ENCODE data around the gene ACVR1. TPM values are rescaled to one million over a fixed set of nuclear protein-coding genes. Genes with fewer than 3 reads are reported as not detected.

Gene ACVR1
- total and polyA plus RNA-seq, 4 donors: 9.5 to 53.4 (median 33.8) TPM

DNA sequence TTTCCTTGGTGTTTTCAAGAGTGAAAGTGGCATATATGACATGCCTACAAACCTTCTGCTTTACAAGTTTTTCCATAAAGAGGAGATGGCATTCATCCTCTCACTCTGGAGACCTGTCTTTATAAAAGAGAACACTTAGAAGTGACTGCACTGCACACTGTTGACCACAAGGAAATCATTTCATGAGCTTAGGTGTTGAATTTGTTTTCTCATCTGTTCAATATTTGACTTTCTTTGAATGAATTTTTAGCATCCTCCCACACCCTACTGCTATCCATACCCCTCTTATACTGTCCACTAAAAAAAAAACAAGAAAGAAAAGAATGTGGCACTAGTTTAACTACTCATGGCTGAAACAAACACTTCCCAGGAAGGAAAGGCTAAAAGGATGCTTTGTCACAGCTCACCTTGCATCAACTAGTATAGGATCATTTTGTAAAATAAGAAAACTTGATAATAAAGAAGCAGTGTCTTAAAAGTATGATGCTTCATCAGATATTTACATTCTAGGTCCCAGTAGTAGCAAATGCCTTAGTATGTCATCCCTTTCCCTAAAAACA, 83.0 kb downstream of the ACVR1 start:
- no peaks in the 10 kb centered on the region for H3K27me3 ChIP-seq (ENCODE audit: control insufficient read depth in 1 of 2, insufficient read depth in 2 of 2, low read length in 1 of 2)
- H3K36me3 ChIP-seq (ENCODE audit: control insufficient read depth in 1 of 2, insufficient read depth in 2 of 2, low read length in 1 of 2): peaks cover 0 to 2% of the 10 kb centered on the region in 2 donors
- H3K4me3 ChIP-seq (ENCODE audit: low read length in 2 of 2): no peak overlapping the region
- H3K4me1 ChIP-seq (ENCODE audit: control insufficient read depth in 1 of 2, insufficient read depth in 2 of 2, low read length in 2 of 2): peaks cover 12 to 17% of the 10 kb centered on the region in 2 donors
- H3K9me3 ChIP-seq (ENCODE audit: control insufficient read depth, low read length): no peaks in the 10 kb centered on the region
- DNase-seq (no peak), ATAC-seq (ENCODE audit: low FRiP score) (no peak)
- intact Hi-C loops (cut with DNase I): loop anchor here in 1 of 2 donors (5.0 kb wide), 1 partner anchor 39 kb away; no protein-coding TSS in a partner anchor
- peak overlapping the region in 1 of 2 donors; percentile 18 for H3K27ac ChIP-seq (ENCODE audit: low read depth in 1 of 2, low read length in 2 of 2)

DNA sequence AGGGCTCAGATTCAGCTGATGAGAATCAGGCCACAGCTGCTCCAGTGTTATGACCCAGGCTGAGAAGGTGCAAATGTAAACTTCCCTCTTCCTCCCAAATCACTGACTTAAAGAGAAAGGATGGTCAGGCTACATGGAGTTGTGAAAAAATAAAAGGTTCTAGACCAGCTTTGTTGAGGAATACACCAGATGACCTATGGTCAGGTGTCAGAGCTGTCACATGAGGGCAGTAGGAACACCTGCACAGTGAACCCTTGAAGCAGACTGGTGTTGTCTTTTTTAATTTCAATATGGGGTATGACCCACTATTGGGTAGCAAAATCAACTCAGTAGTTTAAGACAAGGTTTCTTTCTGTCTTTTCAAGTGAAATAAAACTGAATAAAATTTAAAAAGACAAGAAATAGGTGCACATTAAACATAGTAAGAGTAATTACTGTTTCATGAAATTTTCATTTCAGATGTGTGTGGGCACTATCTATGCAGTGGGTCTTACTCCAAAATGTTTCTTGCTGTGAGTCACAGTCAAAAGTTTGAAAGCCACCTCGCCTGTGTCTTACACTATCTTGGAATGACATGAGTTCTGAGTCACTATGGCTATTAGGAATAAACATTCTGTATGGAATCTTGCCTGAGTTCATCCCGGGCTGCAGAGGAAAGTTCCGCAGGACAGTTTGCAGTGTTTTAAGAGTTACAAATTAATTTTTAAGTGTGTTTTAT, 83.6 kb downstream of the ACVR1 start:
- ATAC-seq (ENCODE audit: low FRiP score): no peak
- no peaks in the 10 kb centered on the region for H3K9me3 ChIP-seq (ENCODE audit: control insufficient read depth, low read length)

DNA sequence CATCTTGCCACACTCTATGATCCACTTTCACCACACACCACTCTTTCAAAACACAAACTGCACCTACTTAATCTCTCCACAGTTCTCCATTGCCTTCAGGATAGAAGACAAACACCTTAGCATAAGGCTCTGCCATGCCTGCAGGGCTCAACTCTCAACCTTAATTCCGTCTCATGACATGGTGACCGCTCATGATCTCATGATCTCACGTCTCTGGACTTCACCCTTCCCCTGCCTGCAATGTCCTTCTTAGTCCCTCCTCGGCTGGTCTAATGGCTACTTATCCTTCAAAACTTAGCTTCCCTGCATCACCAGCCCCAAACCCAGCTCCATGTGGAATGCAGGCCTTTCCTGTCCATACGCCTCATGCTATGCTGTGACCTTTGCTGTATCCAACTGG, 85.3 kb downstream of the ACVR1 start:
- H3K27ac ChIP-seq (ENCODE audit: low read depth in 1 of 2, low read length in 2 of 2): peak overlapping the region in 1 of 2 donors; percentile 94
- intact Hi-C loops (cut with DNase I): loop anchor here in 1 of 2 donors (5.0 kb wide), 1 partner anchor 42 kb away; no protein-coding TSS in a partner anchor
- 80 to 81% methylated on average over 5 of the region's 5 CpGs for WGBS, 2 donors
- H3K4me3 ChIP-seq (ENCODE audit: low read length in 2 of 2): no peak overlapping the region
- H3K9me3 ChIP-seq (ENCODE audit: control insufficient read depth, low read length): no peaks in the 10 kb centered on the region
- DNase-seq (no peak), ATAC-seq (ENCODE audit: low FRiP score) (no peak)
- peaks cover 14 to 32% of the 10 kb centered on the region in 2 donors for H3K4me1 ChIP-seq (ENCODE audit: control insufficient read depth in 1 of 2, insufficient read depth in 2 of 2, low read length in 2 of 2)
- H3K27me3 ChIP-seq (ENCODE audit: control insufficient read depth in 1 of 2, insufficient read depth in 2 of 2, low read length in 1 of 2): no peaks in the 10 kb centered on the region
- H3K36me3 ChIP-seq (ENCODE audit: control insufficient read depth in 1 of 2, insufficient read depth in 2 of 2, low read length in 1 of 2): no peaks in the 10 kb centered on the region

More for the DNA sequence above, 83.6 kb downstream of the ACVR1 start:
- WGBS, 2 donors: 4 to 7% methylated on average over 3 of the region's 3 CpGs
- intact Hi-C loops (cut with DNase I): loop anchor here in 1 of 2 donors (5.0 kb wide), 1 partner anchor 40 kb away; no protein-coding TSS in a partner anchor
- Histone ChIP-seq H3K36me3 (ENCODE audit: control insufficient read depth in 1 of 2, insufficient read depth in 2 of 2, low read length in 1 of 2) (no peaks in the 10 kb centered on the region), H3K4me1 (ENCODE audit: control insufficient read depth in 1 of 2, insufficient read depth in 2 of 2, low read length in 2 of 2) (peaks cover 14 to 22% of the 10 kb centered on the region in 2 donors), H3K27ac (ENCODE audit: low read depth in 1 of 2, low read length in 2 of 2) (peak overlapping the region; percentile 18 to 74), H3K27me3 (ENCODE audit: control insufficient read depth in 1 of 2, insufficient read depth in 2 of 2, low read length in 1 of 2) (no peaks in the 10 kb centered on the region), H3K4me3 (ENCODE audit: low read length in 2 of 2) (no peak overlapping the region)
- DNase-seq: no peak

DNA sequence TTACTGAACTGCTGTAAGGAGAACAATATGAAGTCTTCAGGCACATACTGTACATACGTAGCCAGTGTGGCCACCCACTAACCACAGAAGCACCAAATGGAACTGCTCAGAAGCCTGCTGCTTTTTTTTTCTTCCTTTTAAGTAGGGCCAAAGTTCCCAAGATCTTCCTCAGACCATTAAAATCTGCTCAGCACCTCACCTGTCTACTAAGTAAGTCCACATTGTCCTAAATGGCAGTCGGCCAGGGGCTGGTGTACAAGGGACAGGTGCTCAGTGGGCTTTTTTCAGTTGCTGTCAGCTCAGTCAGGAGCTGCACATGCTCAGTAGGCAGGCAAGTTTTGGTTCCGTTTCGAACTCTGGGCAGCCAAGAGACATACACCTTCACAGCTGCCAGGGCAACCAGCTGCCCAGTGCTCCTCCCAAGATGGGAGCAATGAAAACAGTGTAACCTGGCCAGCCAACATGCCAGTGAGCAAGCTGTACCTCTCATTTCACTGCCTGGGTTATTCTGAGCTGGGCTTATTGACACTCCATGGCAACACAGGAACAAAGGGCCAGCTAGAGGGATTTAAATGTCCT, 86.1 kb downstream of the ACVR1 start:
- DNase-seq (peak; percentile 69 to 79), ATAC-seq (ENCODE audit: low FRiP score) (peak; percentile 75)
- Histone ChIP-seq H3K9me3 (ENCODE audit: control insufficient read depth, low read length) (no peaks in the 10 kb centered on the region), H3K4me3 (ENCODE audit: low read length in 2 of 2) (no peak overlapping the region), H3K27me3 (ENCODE audit: control insufficient read depth in 1 of 2, insufficient read depth in 2 of 2, low read length in 1 of 2) (no peaks in the 10 kb centered on the region), H3K36me3 (ENCODE audit: control insufficient read depth in 1 of 2, insufficient read depth in 2 of 2, low read length in 1 of 2) (no peaks in the 10 kb centered on the region), H3K4me1 (ENCODE audit: control insufficient read depth in 1 of 2, insufficient read depth in 2 of 2, low read length in 2 of 2) (peaks cover 16 to 38% of the 10 kb centered on the region in 2 donors), H3K27ac (ENCODE audit: low read depth in 1 of 2, low read length in 2 of 2) (peak overlapping the region in 1 of 2 donors; percentile 87)
- WGBS, 2 donors: 13 to 19% methylated on average over 4 of the region's 4 CpGs
- intact Hi-C loops (cut with DNase I): loop anchor here in 1 of 2 donors (5.0 kb wide), 1 partner anchor 42 kb away; no protein-coding TSS in a partner anchor

DNA sequence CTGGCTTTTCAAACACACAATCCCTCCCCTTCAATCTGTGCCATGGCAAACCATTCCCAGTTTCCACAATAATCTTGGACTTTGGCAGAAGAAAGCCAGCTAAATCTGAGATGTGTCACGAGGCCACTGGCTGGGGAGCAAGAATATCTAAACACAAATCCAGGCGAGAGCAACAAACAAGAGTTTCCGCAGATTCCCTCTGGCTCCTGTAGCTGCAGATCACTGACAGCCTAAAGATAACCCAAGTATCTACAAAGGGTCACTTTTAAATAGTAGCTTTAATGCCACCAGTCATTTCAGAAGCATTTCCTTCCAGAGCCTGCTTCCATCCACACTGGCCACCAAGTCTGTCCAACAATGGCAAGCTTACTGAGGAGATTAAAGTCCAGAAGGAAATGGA, 86.9 kb downstream of the ACVR1 start:
- Histone ChIP-seq H3K9me3 (ENCODE audit: control insufficient read depth, low read length) (no peaks in the 10 kb centered on the region), H3K4me3 (ENCODE audit: low read length in 2 of 2) (no peak overlapping the region), H3K36me3 (ENCODE audit: control insufficient read depth in 1 of 2, insufficient read depth in 2 of 2, low read length in 1 of 2) (no peaks in the 10 kb centered on the region), H3K27ac (ENCODE audit: low read depth in 1 of 2, low read length in 2 of 2) (peak overlapping the region; percentile 39 to 82), H3K27me3 (ENCODE audit: control insufficient read depth in 1 of 2, insufficient read depth in 2 of 2, low read length in 1 of 2) (no peaks in the 10 kb centered on the region), H3K4me1 (ENCODE audit: control insufficient read depth in 1 of 2, insufficient read depth in 2 of 2, low read length in 2 of 2) (peaks cover 16 to 40% of the 10 kb centered on the region in 2 donors)
- peak in 1 of 2 donors; percentile 61 for DNase-seq
- WGBS, 2 donors: 3 to 7% methylated on average over 3 of the region's 3 CpGs
- intact Hi-C loops (cut with DNase I): no loop called here
- peak; percentile 17 for ATAC-seq (ENCODE audit: low FRiP score)

DNA sequence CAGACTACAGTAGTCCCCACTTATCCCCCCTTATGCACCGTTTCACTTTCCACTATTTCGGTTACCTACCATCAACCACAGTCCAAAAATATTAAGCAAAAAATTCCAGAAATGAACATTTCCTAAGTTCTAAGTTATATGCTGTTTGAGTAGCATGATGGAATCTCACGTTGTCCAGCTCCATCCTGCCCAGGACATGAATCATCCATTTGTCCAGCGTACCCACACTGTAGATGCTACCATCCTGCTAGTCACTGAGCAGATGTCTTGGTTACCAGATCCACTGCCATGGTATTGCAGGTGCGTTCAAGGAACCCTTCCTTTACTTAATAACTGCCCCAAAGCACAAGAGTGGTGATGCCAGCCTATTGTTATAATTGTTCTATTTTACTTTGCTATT, 87.9 kb downstream of the ACVR1 start:
- Histone ChIP-seq H3K27ac (ENCODE audit: low read depth in 1 of 2, low read length in 2 of 2) (peak overlapping the region in 1 of 2 donors; percentile 64), H3K9me3 (ENCODE audit: control insufficient read depth, low read length) (no peaks in the 10 kb centered on the region), H3K4me3 (ENCODE audit: low read length in 2 of 2) (no peak overlapping the region), H3K27me3 (ENCODE audit: control insufficient read depth in 1 of 2, insufficient read depth in 2 of 2, low read length in 1 of 2) (no peaks in the 10 kb centered on the region), H3K36me3 (ENCODE audit: control insufficient read depth in 1 of 2, insufficient read depth in 2 of 2, low read length in 1 of 2) (no peaks in the 10 kb centered on the region), H3K4me1 (ENCODE audit: control insufficient read depth in 1 of 2, insufficient read depth in 2 of 2, low read length in 2 of 2) (peaks cover 16 to 40% of the 10 kb centered on the region in 2 donors)
- ATAC-seq (ENCODE audit: low FRiP score) (no peak), DNase-seq (no peak)
- intact Hi-C loops (cut with DNase I): no loop called here
- WGBS, 2 donors: 65 to 71% methylated on average over 5 of the region's 5 CpGs

DNA sequence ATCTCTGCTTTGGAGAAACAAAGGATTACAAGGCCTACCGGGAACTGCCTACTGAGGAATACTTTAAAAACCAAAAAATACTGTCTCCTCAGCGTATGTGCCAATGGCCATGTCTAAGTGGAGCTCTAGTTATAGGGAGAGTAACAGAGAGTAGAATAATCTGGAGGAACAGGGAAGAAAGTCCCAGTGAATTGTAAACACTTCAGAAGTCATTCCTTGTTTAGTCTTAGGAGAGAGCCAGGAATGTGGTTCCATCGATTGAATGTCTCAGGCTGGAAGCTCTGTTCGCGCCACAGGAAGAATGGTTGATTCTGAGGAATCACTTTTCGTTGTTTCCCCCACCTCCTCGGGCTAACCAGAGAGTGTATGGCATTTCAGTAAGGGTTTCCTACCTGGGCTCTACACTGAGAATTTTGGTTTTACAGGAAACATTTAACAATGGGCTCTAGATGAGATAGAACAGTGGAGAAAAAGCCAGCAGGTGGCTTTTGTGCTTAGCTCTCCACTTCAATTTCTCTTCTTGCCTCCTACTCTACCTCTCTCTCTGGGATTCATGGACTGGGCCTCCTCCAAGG, 88.7 kb downstream of the ACVR1 start:
- no peaks in the 10 kb centered on the region for H3K9me3 ChIP-seq (ENCODE audit: control insufficient read depth, low read length)
- no peaks in the 10 kb centered on the region for H3K36me3 ChIP-seq (ENCODE audit: control insufficient read depth in 1 of 2, insufficient read depth in 2 of 2, low read length in 1 of 2)
- peaks cover 17 to 40% of the 10 kb centered on the region in 2 donors for H3K4me1 ChIP-seq (ENCODE audit: control insufficient read depth in 1 of 2, insufficient read depth in 2 of 2, low read length in 2 of 2)
- intact Hi-C loops (cut with DNase I): no loop called here
- no peak for DNase-seq
- WGBS, 2 donors: 81 to 88% methylated on average over 7 of the region's 7 CpGs
- no peak for ATAC-seq (ENCODE audit: low FRiP score)
- H3K4me3 ChIP-seq (ENCODE audit: low read length in 2 of 2): no peak overlapping the region
- no peaks in the 10 kb centered on the region for H3K27me3 ChIP-seq (ENCODE audit: control insufficient read depth in 1 of 2, insufficient read depth in 2 of 2, low read length in 1 of 2)
- peak overlapping the region; percentile 61 to 87 for H3K27ac ChIP-seq (ENCODE audit: low read depth in 1 of 2, low read length in 2 of 2)

DNA sequence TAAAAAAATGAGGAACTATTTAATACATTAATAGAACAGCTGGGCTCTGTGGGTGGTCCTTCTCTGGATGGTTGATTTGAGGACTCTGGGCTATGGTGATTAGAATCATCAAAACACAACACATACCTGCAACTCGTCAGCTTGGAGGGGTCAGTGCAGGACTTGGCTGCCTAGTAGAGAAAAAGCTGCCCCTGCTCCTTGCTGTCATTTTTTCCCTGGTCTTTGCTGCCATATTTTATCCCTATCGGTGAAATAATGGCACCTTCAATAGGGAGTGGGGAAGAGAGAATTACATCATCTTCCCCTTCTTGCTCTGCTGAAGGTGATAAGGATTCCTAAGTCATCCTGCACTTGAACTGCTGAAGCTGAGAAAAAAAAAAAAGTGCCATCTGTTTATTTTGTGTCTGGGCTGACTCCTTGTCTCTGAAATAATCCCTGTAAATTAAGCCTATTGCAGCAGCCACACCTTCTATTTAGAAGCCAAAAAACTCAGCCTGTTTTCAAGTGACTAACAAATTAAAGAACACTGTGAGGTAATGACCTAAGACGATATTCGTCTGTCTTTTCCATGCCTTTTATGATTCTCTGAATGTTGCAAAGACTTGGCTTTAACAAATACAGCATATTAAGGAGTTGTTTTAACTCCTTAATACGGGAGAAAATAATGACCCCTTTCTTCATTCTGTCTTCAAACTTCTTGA, 89.3 kb downstream of the ACVR1 start:
- H3K9me3 ChIP-seq (ENCODE audit: control insufficient read depth, low read length): no peaks in the 10 kb centered on the region
- 78 to 81% methylated on average over 5 of the region's 5 CpGs for WGBS, 2 donors
- DNase-seq: no peak
- H3K27ac ChIP-seq (ENCODE audit: low read depth in 1 of 2, low read length in 2 of 2): peak overlapping the region; percentile 31 to 35
- H3K4me1 ChIP-seq (ENCODE audit: control insufficient read depth in 1 of 2, insufficient read depth in 2 of 2, low read length in 2 of 2): peaks cover 19 to 37% of the 10 kb centered on the region in 2 donors
- no peak overlapping the region for H3K4me3 ChIP-seq (ENCODE audit: low read length in 2 of 2)
- no peaks in the 10 kb centered on the region for H3K27me3 ChIP-seq (ENCODE audit: control insufficient read depth in 1 of 2, insufficient read depth in 2 of 2, low read length in 1 of 2)
- H3K36me3 ChIP-seq (ENCODE audit: control insufficient read depth in 1 of 2, insufficient read depth in 2 of 2, low read length in 1 of 2): no peaks in the 10 kb centered on the region
- ATAC-seq (ENCODE audit: low FRiP score): no peak
- intact Hi-C loops (cut with DNase I): no loop called here

Measured in aorta (tissue), 5 donors.